OCI-LY7 (cell line): ENCODE results near the gene IPP. TPM values are rescaled to one million over a fixed set of nuclear protein-coding genes. Genes with fewer than 3 reads are reported as not detected.

Source experiments
- BruUV-seq: library from RNA; stranded (reverse); fragments of 400-500 nt; replicated peaks from 2 replicates; lab custom pipeline; 2021; lab: Mats Ljungman, UMichigan
- CTCF ChIA-PET: fragments of 300-600 bp; sonication (Branson Sonifier 250); formaldehyde crosslinking; loops from one replicate; lab custom pipeline; 2022; ENCODE audit warnings: antibody characterized with exemption; ENCODE audit not compliant: unreplicated experiment; lab: Charles Lee
- POLR2A ChIA-PET: fragments of 300-600 bp; sonication (Branson Sonifier 250); formaldehyde crosslinking; loops from one replicate; lab custom pipeline; 2022; ENCODE audit warnings: antibody characterized with exemption; lab: Charles Lee
- DNase-seq: peaks from one replicate; pipeline ENCODE4 v3.0.0-alpha.2; 2015; ENCODE audit warnings: low spot score
- H2AFZ ChIP-seq: fragments of 200-600 bp; sonication (generic), shearing (Covaris generic); 2 replicates; pipeline ENCODE4 v1.6.1; 2014; ENCODE audit warnings: mild to moderate bottlenecking, antibody characterized with exemption, low read length, moderate library complexity
- H3K27ac ChIP-seq: fragments of 200-600 bp; sonication (generic); 2 replicates; pipeline ENCODE4 v1.5.1; 2014; ENCODE audit warnings: mixed run types, low read depth, mild to moderate bottlenecking, moderate library complexity, low read length, inconsistent platforms; ENCODE audit not compliant: poor library complexity, severe bottlenecking
- H3K36me3 ChIP-seq: fragments of 200-600 bp; sonication (generic); 2 replicates; pipeline ENCODE4 v1.6.1; 2014; ENCODE audit warnings: mild to moderate bottlenecking, antibody characterized with exemption, low read length, moderate library complexity, mixed read lengths; ENCODE audit not compliant: insufficient read depth
- H3K4me1 ChIP-seq: fragments of 200-600 bp; sonication (generic); 2 replicates; pipeline ENCODE4 v1.5.1; 2014; ENCODE audit warnings: mild to moderate bottlenecking, low read length; ENCODE audit not compliant: insufficient read depth, poor library complexity, severe bottlenecking
- H3K4me2 ChIP-seq: fragments of 200-600 bp; sonication (generic); 2 replicates; pipeline ENCODE4 v1.6.1; 2014; ENCODE audit warnings: mild to moderate bottlenecking, low read length
- H3K4me3 ChIP-seq: fragments of 200-600 bp; sonication (generic); 2 replicates; pipeline ENCODE4 v1.5.1; 2014; ENCODE audit warnings: mild to moderate bottlenecking, low read depth, low read length; ENCODE audit not compliant: poor library complexity, severe bottlenecking
- H3K79me2 ChIP-seq: fragments of 200-600 bp; sonication (generic); 2 replicates; pipeline ENCODE4 v1.6.1; 2016; ENCODE audit warnings: low read depth, mild to moderate bottlenecking, low read length, moderate library complexity, mixed read lengths; ENCODE audit not compliant: insufficient read depth
- H3K9me2 ChIP-seq: fragments of 200-600 bp; sonication (generic); 2 replicates; pipeline ENCODE4 v1.6.1; 2016; ENCODE audit warnings: mild to moderate bottlenecking, low read length, mixed read lengths; ENCODE audit not compliant: insufficient read depth
- H3K9me3 ChIP-seq: fragments of 200-600 bp; sonication (generic); 2 replicates; pipeline ENCODE4 v1.6.1; 2014; ENCODE audit warnings: mild to moderate bottlenecking, mixed run types, low read length, mixed read lengths
- H4K20me1 ChIP-seq: fragments of 200-600 bp; sonication (generic); 2 replicates; pipeline ENCODE4 v1.6.1; 2014; ENCODE audit warnings: mild to moderate bottlenecking, antibody characterized with exemption, low read length, moderate library complexity, mixed read lengths; ENCODE audit not compliant: insufficient read depth
- CTCF ChIP-seq: fragments of 200-600 bp; sonication (generic); conservative IDR thresholded peaks from 2 replicates; pipeline ENCODE4 v1.5.1; 2014; ENCODE audit warnings: mild to moderate bottlenecking, antibody characterized with exemption, low read length, moderate library complexity, mixed read lengths
- EZH2phosphoT487 ChIP-seq: fragments of 200-600 bp; sonication (generic); IDR thresholded peaks from 2 replicates; pipeline ENCODE4 v1.6.1; 2018; ENCODE audit warnings: low read depth, borderline replicate concordance, mild to moderate bottlenecking, mixed run types, antibody characterized with exemption, low read length, moderate library complexity, mixed read lengths
- intact Hi-C: fragments of 100-400 bp; cut with micrococcal nuclease; formaldehyde crosslinking; loops from one replicate; pipeline ENCODE4 v1.10.0; 2022; ENCODE audit not compliant: unreplicated experiment
- total RNA-seq, 2 experiments: library from RNA; depleted of rRNA in 1 of 2; stranded (reverse); fragments of >200 nt in 1 of 2; shearing (Covaris generic) in 1 of 2; gene quantifications; 2 replicates each; pipeline ENCODE4 v1.2.3, GENCODE V29; 2014 to 2022

IPP gene
- total RNA-seq, 2 experiments from 2014 or later = 4.6 to 17.9 TPM

- intact Hi-C loops = no loop called here
- no TSS peak for BruUV-seq
- H3K27ac ChIP-seq = no peak overlapping the region
Measured at GRCh38 chr1:45752441-45753052, 2.1 kb upstream of the IPP start.

GRCh38 chr1:45752014-45752413 lies 1.6 kb upstream of the IPP start:
- ChIA-PET CTCF (no interaction called here), POLR2A (no interaction called here)
- TF ChIP-seq CTCF (no peak), EZH2phosphoT487 (no peak)
- no peak for DNase-seq
- Histone ChIP-seq H2AFZ (no peak overlapping the region), H3K4me1 (peaks cover 13% of the 10 kb centered on the region), H3K79me2 (no peaks in the 10 kb centered on the region), H3K9me3 (peaks cover 19% of the 10 kb centered on the region), H3K4me2 (no peak overlapping the region), H3K9me2 (no peaks in the 10 kb centered on the region), H4K20me1 (no peaks in the 10 kb centered on the region), H3K4me3 (no peak overlapping the region), H3K36me3 (no peaks in the 10 kb centered on the region; the same call in 1 of the 2 replicates), H3K27ac (no peak overlapping the region)
- intact Hi-C loops = no loop called here
- no TSS peak for BruUV-seq

More at GRCh38 chr1:45752441-45753052, 2.1 kb upstream of the IPP start:
- Histone ChIP-seq H3K36me3 (no peaks in the 10 kb centered on the region; the same call in 1 of the 2 replicates), H3K4me2 (no peak overlapping the region), H3K4me3 (no peak overlapping the region), H3K79me2 (no peaks in the 10 kb centered on the region), H3K9me3 (peaks cover 19% of the 10 kb centered on the region), H3K9me2 (no peaks in the 10 kb centered on the region), H3K4me1 (peaks cover 13% of the 10 kb centered on the region), H4K20me1 (no peaks in the 10 kb centered on the region), H2AFZ (no peak overlapping the region)
- DNase-seq = no peak
- POLR2A ChIA-PET = no interaction called here
- CTCF ChIA-PET = no interaction called here
- TF ChIP-seq EZH2phosphoT487 (no peak), CTCF (no peak)
